Uterus (tissue), 4 donors: ENCODE measurements around the gene GPT2. TPM values are rescaled to one million over a fixed set of nuclear protein-coding genes. Genes with fewer than 3 reads are reported as not detected.

Experiments
- DNase-seq, 2 donors: peaks; one replicate each; pipeline ENCODE4 v3.0.0-alpha.2; 2019 to 2020
- H3K27ac ChIP-seq, 2 donors: fragments of 200-600 bp; sonication (generic); 1 replicate in 1 of 2; 2 replicates in 1 of 2; pipeline ENCODE4 v1.5.1; 2016 to 2018
- H3K27me3 ChIP-seq, 2 donors: fragments of 200-600 bp; sonication (generic); one replicate each; pipeline ENCODE4 v1.5.1; 2018 to 2019; ENCODE audit warnings: control low read depth in 1 of 2
- H3K36me3 ChIP-seq, 2 donors: fragments of 200-600 bp; sonication (generic); one replicate each; pipeline ENCODE4 v1.5.1; 2019; ENCODE audit warnings: control low read depth in 1 of 2
- H3K4me1 ChIP-seq, 2 donors: fragments of 200-600 bp; sonication (generic); one replicate each; pipeline ENCODE4 v1.5.1; 2018 to 2019; ENCODE audit warnings: control low read depth in 1 of 2
- H3K4me3 ChIP-seq, 2 donors: fragments of 200-600 bp; sonication (generic); 1 replicate in 1 of 2; 2 replicates in 1 of 2; pipeline ENCODE4 v1.5.1; 2018 to 2019; ENCODE audit warnings: mild to moderate bottlenecking in 1 of 2
- H3K9me3 ChIP-seq, 2 donors: fragments of 200-600 bp; sonication (generic); one replicate each; pipeline ENCODE4 v1.5.1; 2019; ENCODE audit warnings: control low read depth in 1 of 2
- POLR2A ChIP-seq, 2 donors: fragments of 450-650 bp; IDR thresholded peaks; one replicate each; pipeline ENCODE4 v1.6.1; 2016; ENCODE audit warnings: antibody characterized with exemption in 2 of 2, mild to moderate bottlenecking in 1 of 2, moderate library complexity in 1 of 2
- intact Hi-C: fragments of 100-400 bp; cut with DNase I; formaldehyde crosslinking; loops from one replicate; pipeline ENCODE4 v1.15.1; 2023; ENCODE audit warnings: low total_unique reads
- total RNA-seq, 4 donors: library from RNA; depleted of rRNA in 3 of 4; stranded (reverse); fragments of >200 nt in 3 of 4; gene quantifications; one replicate each; pipeline versions ENCODE4 v1.1.0 to v1.2.4, GENCODE V29; 2014 to 2023
- TF ChIP-seq, protein P1 (sequence below), 4 experiments: fragments of 200-600 bp in 2 of 4; fragments of 450-650 bp in 2 of 4; sonication (generic) in 2 of 4; IDR thresholded peaks; one replicate each; pipeline ENCODE4 v1.5.1; 2016 to 2019; ENCODE audit warnings: antibody characterized with exemption in 4 of 4, mild to moderate bottlenecking in 2 of 4, moderate library complexity in 1 of 4
- donor health status: DM: yes; HTN: yes; CAD: no.

Gene GPT2
- total RNA-seq, 4 donors from 2014 or later, result 1.5 to 11.0 (median 4.4) TPM; not detected in 1

DNA sequence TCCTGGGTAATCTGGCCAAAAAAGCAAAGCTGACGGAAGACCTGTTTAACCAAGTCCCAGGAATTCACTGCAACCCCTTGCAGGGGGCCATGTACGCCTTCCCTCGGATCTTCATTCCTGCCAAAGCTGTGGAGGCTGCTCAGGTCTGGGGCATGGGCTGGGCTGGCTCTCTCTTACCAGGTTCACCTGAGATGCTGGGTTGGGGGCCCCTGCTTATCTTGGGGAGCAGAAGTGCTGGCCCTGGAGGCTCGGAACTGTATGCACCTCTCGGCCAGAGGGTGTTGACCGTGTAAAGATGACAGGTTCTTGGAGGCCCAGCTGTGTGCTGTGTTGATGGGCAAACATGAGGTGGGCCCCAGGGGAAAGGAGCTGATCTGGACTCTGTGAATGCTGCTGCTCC, 40.2 kb downstream of the GPT2 start:
- no peak overlapping the region for H3K4me3 ChIP-seq
- TF ChIP-seq POLR2A (IDR thresholded peaks at IDR 0.05), result no peak
- TF ChIP-seq, protein P1, sequence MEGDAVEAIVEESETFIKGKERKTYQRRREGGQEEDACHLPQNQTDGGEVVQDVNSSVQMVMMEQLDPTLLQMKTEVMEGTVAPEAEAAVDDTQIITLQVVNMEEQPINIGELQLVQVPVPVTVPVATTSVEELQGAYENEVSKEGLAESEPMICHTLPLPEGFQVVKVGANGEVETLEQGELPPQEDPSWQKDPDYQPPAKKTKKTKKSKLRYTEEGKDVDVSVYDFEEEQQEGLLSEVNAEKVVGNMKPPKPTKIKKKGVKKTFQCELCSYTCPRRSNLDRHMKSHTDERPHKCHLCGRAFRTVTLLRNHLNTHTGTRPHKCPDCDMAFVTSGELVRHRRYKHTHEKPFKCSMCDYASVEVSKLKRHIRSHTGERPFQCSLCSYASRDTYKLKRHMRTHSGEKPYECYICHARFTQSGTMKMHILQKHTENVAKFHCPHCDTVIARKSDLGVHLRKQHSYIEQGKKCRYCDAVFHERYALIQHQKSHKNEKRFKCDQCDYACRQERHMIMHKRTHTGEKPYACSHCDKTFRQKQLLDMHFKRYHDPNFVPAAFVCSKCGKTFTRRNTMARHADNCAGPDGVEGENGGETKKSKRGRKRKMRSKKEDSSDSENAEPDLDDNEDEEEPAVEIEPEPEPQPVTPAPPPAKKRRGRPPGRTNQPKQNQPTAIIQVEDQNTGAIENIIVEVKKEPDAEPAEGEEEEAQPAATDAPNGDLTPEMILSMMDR (IDR thresholded peaks at IDR 0.05), result no peak
- H3K27ac ChIP-seq, result no peak overlapping the region
- no peaks in the 10 kb centered on the region for H3K27me3 ChIP-seq
- no peaks in the 10 kb centered on the region for H3K9me3 ChIP-seq
- no peak for DNase-seq
- intact Hi-C loops, result no loop called here
- H3K36me3 ChIP-seq, result no peaks in the 10 kb centered on the region
- no peaks in the 10 kb centered on the region for H3K4me1 ChIP-seq

DNA sequence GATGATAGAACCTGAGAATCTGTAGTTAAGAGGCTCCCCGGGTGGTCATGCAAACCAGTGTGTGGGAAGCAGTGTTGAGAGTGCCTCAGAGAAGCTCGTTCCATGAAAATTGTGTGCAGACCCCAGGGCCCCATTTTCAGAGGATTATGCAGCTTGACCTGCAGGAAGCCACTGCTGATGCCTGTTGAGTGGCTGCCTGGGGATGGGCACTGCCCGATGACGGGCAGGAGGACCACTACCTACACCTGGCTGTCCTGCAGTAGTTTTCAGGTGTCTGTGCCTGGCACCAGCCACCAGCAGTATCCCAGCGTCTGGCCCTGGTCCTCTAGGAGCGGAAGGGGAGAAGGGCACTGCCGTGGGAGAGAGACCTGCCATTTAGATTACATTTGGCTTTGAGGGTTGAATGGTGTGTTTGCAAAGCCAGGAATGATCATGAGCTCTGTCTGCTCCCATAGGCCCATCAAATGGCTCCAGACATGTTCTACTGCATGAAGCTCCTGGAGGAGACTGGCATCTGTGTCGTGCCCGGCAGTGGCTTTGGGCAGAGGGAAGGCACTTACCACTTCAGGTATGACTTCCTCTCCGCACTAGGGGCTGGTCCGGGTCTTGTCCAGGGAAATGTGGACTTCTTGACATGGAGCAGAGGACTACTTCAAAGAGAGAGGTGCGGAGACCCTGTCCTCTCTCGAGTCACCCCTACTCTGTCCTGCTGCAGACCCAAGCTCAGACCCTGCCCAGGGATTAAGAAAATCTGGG, 42.5 kb downstream of the GPT2 start:
- H3K9me3 ChIP-seq, result no peaks in the 10 kb centered on the region
- intact Hi-C loops, result no loop called here
- no peak for TF ChIP-seq POLR2A (IDR thresholded peaks at IDR 0.05)
- TF ChIP-seq, protein P1 (IDR thresholded peaks at IDR 0.05), result no peak
- no peaks in the 10 kb centered on the region for H3K36me3 ChIP-seq
- H3K27ac ChIP-seq, result no peak overlapping the region
- no peaks in the 10 kb centered on the region for H3K27me3 ChIP-seq
- DNase-seq, result no peak
- no peaks in the 10 kb centered on the region for H3K4me1 ChIP-seq
- H3K4me3 ChIP-seq, result no peak overlapping the region

DNA sequence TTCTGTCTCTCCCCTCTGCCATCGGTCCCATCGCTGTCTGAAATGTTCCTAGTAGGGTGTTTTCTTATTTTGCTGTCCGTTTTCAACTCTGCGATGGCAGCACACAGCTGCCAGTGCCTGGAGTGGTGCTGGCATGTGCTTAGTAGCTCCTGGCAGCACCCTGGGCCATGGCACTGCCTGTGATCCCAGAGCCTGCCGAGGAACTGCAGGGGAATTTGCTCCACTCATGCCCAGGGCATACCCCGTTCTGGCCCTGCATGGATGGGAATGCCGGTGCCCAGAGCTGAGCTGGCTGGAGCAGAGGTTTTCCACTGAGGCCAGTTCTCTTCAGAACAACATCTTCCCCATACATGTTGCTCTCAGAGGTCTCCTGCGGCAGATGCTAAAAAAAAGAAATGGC, 43.1 kb downstream of the GPT2 start:
- intact Hi-C loops, result no loop called here
- Histone ChIP-seq H3K4me3 (no peak overlapping the region), H3K27ac (no peak overlapping the region), H3K27me3 (no peaks in the 10 kb centered on the region), H3K9me3 (no peaks in the 10 kb centered on the region), H3K4me1 (no peaks in the 10 kb centered on the region), H3K36me3 (no peaks in the 10 kb centered on the region)
- TF ChIP-seq POLR2A (IDR thresholded peaks at IDR 0.05), result no peak
- TF ChIP-seq, protein P1 (IDR thresholded peaks at IDR 0.05), result no peak
- DNase-seq, result no peak

DNA sequence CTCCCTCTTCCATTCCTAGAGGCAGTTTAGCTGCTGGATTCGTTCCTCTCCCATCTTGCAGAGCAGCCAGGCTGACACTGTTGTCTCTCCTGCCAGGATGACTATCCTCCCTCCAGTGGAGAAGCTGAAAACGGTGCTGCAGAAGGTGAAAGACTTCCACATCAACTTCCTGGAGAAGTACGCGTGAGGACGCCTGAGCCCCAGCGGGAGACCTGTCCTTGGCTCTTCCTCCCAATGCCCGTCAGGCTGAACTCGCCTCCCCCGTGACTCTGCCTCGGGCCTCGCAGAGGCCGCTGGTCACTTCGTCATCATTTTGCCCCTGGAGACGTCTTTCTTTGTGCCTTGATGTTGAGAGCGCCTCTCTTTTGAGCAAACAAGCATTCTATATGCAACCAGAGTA, 44.6 kb downstream of the GPT2 start:
- Histone ChIP-seq H3K4me3 (no peak overlapping the region), H3K27ac (no peak overlapping the region), H3K9me3 (no peaks in the 10 kb centered on the region), H3K4me1 (no peaks in the 10 kb centered on the region), H3K36me3 (no peaks in the 10 kb centered on the region), H3K27me3 (no peaks in the 10 kb centered on the region)
- DNase-seq, result no peak
- intact Hi-C loops, result no loop called here
- TF ChIP-seq, protein P1 (IDR thresholded peaks at IDR 0.05), result no peak
- no peak for TF ChIP-seq POLR2A (IDR thresholded peaks at IDR 0.05)

DNA sequence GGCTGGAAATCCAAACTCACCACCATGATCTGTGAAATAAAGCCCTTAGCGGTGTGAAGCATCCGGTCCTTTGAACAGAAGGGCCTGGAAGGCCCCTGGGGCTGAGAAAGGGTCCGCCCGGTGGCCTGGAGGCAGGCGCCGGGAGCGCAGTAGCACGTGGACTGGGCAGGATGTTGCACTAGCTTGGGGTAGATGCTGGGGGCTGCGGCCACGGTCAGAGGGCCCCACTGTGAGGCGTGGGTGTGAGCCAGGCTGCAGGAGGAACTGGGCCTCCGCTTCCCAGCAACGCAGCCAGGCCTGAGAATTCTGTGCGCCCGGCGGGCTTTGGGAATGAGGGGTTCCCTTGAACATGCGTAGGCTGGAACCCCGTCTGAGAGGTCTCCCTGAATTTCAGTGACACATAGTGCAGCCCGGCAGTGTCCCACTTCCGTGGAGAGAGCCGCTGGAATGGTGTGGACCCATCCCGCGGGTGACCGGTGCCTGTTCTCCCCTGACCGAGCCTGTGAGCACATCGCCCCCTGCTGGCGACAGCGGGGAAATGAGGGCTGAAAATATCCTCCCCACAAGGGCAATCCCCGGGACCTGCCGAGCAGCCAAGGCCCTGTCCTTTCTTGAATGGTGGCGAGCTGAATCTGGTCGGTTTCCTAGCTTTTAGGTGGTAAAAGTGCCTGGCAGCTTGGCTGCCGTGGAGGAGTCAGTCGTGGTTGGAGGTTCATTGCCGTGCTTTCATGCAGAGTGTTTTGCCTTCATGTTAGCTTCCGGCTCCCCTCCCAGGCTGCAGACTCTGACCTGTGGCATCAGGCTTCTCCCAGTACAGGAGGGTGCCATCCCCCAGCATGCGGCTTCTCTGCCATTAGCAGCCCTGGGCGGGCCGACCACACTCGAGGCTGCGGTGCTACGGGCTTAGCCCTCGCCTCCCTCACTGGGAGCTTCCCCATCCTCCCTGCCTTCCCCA, 45.5 kb downstream of the GPT2 start:
- Histone ChIP-seq H3K9me3 (no peaks in the 10 kb centered on the region), H3K4me3 (no peak overlapping the region), H3K27ac (no peak overlapping the region), H3K4me1 (no peaks in the 10 kb centered on the region), H3K27me3 (no peaks in the 10 kb centered on the region), H3K36me3 (no peaks in the 10 kb centered on the region)
- intact Hi-C loops, result no loop called here
- peak; percentile 27 to 39 for DNase-seq
- no peak for TF ChIP-seq POLR2A (IDR thresholded peaks at IDR 0.05)
- TF ChIP-seq, protein P1 (IDR thresholded peaks at IDR 0.05), result peak; percentile 33 to 61 (median 56)
